Putamen (tissue), 1 donor: ENCODE data around the gene CORO2B.

Experiments used
- DNase-seq: peaks from one replicate; pipeline ENCODE4 v3.0.0-alpha.2; 2016; ENCODE audit warnings: low spot score

CORO2B gene

GRCh38 chr15:68700455-68701123, 121.8 kb downstream of the CORO2B start:
- peak; percentile 78 for DNase-seq

GRCh38 chr15:68701886-68702285, 123.1 kb downstream of the CORO2B start:
- no peak for DNase-seq

- no peak for DNase-seq
Observed at GRCh38 chr15:68704496-68705021, 125.8 kb downstream of the CORO2B start.

GRCh38 chr15:68706256-68706655, 127.5 kb downstream of the CORO2B start:
- no peak for DNase-seq

- DNase-seq = no peak
Observed at GRCh38 chr15:68706931-68707330, 128.1 kb downstream of the CORO2B start.

GRCh38 chr15:68707386-68707785, 128.6 kb downstream of the CORO2B start:
- DNase-seq = no peak

- no peak for DNase-seq
Observed at GRCh38 chr15:68709876-68710275, 131.1 kb downstream of the CORO2B start.

- no peak for DNase-seq
Observed at GRCh38 chr15:68710536-68710935, 131.7 kb downstream of the CORO2B start.

GRCh38 chr15:68711406-68711805, 132.6 kb downstream of the CORO2B start:
- no peak for DNase-seq

GRCh38 chr15:68712886-68713285, 134.1 kb downstream of the CORO2B start:
- no peak for DNase-seq

- no peak for DNase-seq
Observed at GRCh38 chr15:68713874-68714273, 135.1 kb downstream of the CORO2B start.

GRCh38 chr15:68715111-68715510, 136.3 kb downstream of the CORO2B start:
- no peak for DNase-seq

- no peak for DNase-seq
Observed at GRCh38 chr15:68717951-68718350, 139.2 kb downstream of the CORO2B start.

GRCh38 chr15:68718468-68718867, 139.7 kb downstream of the CORO2B start:
- DNase-seq = no peak

GRCh38 chr15:68719051-68719450, 140.3 kb downstream of the CORO2B start:
- DNase-seq = no peak

- no peak for DNase-seq
Observed at GRCh38 chr15:68719672-68720071, 140.9 kb downstream of the CORO2B start.

GRCh38 chr15:68721886-68722285, 143.1 kb downstream of the CORO2B start:
- no peak for DNase-seq

- DNase-seq = no peak
Observed at GRCh38 chr15:68725736-68726135, 146.9 kb downstream of the CORO2B start.

- DNase-seq = no peak
Observed at GRCh38 chr15:68726246-68726645, 147.5 kb downstream of the CORO2B start.

- DNase-seq = no peak
Observed at GRCh38 chr15:68729789-68730411, 151.1 kb downstream of the CORO2B start.

GRCh38 chr15:68730471-68730919, 151.7 kb downstream of the CORO2B start:
- peak; percentile 63 for DNase-seq

- DNase-seq = no peak
Observed at GRCh38 chr15:68730976-68731897, 152.4 kb downstream of the CORO2B start.
